ENCODE results near the gene NEUROD2.

DNA sequence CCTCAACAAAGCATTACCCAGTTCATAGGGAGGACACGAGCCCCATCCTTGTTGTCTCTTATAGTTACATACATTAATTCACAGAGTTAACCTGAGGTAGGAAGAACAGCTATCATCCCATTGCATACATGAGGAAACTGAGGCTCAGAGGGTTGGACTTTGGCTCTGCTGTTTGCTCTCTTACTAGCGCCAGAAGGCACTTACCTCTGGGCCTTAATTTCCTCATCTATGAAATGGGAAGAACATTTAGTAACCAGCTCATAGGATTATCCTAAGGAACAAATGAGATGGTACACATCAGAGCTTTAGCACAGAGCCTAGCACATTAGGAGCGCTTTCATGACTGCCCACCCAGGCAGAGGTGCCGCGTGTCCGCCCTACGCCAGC, 27.6 kb downstream of the NEUROD2 start:
- TF ChIP-seq, protein P1, sequence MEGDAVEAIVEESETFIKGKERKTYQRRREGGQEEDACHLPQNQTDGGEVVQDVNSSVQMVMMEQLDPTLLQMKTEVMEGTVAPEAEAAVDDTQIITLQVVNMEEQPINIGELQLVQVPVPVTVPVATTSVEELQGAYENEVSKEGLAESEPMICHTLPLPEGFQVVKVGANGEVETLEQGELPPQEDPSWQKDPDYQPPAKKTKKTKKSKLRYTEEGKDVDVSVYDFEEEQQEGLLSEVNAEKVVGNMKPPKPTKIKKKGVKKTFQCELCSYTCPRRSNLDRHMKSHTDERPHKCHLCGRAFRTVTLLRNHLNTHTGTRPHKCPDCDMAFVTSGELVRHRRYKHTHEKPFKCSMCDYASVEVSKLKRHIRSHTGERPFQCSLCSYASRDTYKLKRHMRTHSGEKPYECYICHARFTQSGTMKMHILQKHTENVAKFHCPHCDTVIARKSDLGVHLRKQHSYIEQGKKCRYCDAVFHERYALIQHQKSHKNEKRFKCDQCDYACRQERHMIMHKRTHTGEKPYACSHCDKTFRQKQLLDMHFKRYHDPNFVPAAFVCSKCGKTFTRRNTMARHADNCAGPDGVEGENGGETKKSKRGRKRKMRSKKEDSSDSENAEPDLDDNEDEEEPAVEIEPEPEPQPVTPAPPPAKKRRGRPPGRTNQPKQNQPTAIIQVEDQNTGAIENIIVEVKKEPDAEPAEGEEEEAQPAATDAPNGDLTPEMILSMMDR (IDR thresholded peaks at IDR 0.05) = no peak
- TF ChIP-seq POLR2A (IDR thresholded peaks at IDR 0.05) = no peak
